Measurements from ENCODE around the gene JAKMIP2. TPM values are rescaled to one million over a fixed set of nuclear protein-coding genes. Genes with fewer than 3 reads are reported as not detected.
"Not testable (repeated sequence)": the region's sequence is repeated elsewhere in the genome, so short reads cannot be mapped to it uniquely, and the experiment has no call there.

The JAKMIP2 gene
- total and polyA plus RNA-seq, 2 donors (not counting 1 experiment from before 2014, with no cell fraction given): 1.3 to 6.5 TPM

DNA sequence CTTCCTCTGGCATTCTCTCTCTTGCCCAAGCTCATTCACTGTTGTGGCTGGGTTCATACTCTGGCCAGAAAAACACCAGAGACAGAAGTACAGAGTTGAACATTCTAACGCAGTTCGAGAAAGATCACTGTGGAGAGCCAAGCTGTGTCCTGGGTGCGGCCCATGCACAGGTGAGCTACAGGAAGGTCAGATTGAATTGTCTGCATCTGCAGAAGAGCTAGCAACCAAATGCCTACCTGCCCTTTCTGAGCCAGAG is 145.9 kb downstream of the JAKMIP2 start:
- no peaks in the 10 kb centered on the region for H3K79me2 ChIP-seq (ENCODE audit: control insufficient read depth, insufficient read depth, low read length)
- no peak overlapping the region for H2AFZ ChIP-seq (ENCODE audit: low read length)
- TF ChIP-seq CTCF (conservative IDR thresholded peaks at IDR 0.05 in 1 of 2, IDR thresholded peaks at IDR 0.05 in 1 of 2; ENCODE audit: low read depth in 1 of 2, low read length in 2 of 2): no peak
- no peak for TF ChIP-seq EZH2 (IDR thresholded peaks at IDR 0.05; ENCODE audit: low read length, missing control alignments)
- H3K27me3 ChIP-seq (ENCODE audit: control insufficient read depth, insufficient read depth, low read length): no peaks in the 10 kb centered on the region
- no peaks in the 10 kb centered on the region for H4K20me1 ChIP-seq (ENCODE audit: control insufficient read depth, extremely low read depth, insufficient read depth, low read length)
- H3K27ac ChIP-seq (ENCODE audit: insufficient read depth, low read length): no peak overlapping the region
- DNase-seq (ENCODE audit: low read depth in 2 of 2): no peak
- H3K4me2 ChIP-seq (ENCODE audit: extremely low read depth, insufficient read depth, low read length): no peak overlapping the region
- no peak overlapping the region for H3K4me3 ChIP-seq (replicated peaks in 1 of 4; ENCODE audit: control extremely low read depth in 1 of 4, insufficient read depth in 1 of 4, low read depth in 3 of 4, low read length in 4 of 4)
- H3K9me3 ChIP-seq (ENCODE audit: control insufficient read depth, insufficient read depth, low read depth, low read length): no peaks in the 10 kb centered on the region
- no peaks in the 10 kb centered on the region for H3K4me1 ChIP-seq (ENCODE audit: control insufficient read depth, extremely low read depth, insufficient read depth, low read length)
- H3K9ac ChIP-seq (ENCODE audit: insufficient read depth, low read length): no peak overlapping the region
- no peaks in the 10 kb centered on the region for H3K36me3 ChIP-seq (ENCODE audit: control insufficient read depth, insufficient read depth, low read length)

DNA sequence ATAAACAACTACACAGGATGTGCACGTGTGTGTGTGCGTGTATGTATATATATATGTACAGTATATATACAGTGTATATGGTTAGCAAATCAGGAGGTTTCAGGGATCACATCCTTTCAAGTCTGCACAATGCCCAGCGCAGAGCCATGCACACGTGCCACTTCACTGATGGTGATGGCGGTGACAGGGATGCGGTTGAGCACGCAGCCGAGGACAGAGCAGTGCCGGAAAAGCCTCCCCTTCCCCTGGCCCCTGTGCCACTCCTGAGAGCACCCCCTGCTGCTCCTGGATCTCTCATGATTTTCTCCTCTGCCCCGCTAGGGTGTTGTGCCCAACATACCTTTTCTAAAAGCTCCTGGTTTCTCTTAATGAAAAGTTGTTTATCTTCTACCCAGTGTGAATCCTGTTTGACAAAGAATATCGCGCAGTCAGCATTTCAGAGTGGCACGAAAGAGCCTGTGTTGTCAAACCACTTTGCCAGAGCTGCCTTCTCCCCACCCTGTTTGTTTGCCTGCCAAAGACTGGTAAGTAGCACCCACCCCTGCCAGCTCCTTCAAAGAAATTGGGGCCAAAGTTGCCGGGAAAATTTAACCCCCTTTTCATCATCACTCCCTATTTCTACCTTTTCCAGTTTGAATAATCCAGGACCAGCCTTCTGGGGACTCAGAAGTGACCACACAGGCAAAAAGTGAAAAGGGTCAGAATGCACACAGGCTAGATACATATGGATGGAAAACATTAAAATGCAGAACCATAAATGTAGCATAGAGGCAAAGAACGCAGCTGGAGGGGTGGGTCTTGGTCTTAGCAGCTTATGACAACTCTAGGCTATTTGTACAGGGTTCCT is 146.4 kb downstream of the JAKMIP2 start:
- no peaks in the 10 kb centered on the region for H3K4me1 ChIP-seq (ENCODE audit: control insufficient read depth, extremely low read depth, insufficient read depth, low read length)
- no peak overlapping the region for H3K9ac ChIP-seq (ENCODE audit: insufficient read depth, low read length)
- no peaks in the 10 kb centered on the region for H3K79me2 ChIP-seq (ENCODE audit: control insufficient read depth, insufficient read depth, low read length)
- H3K27me3 ChIP-seq (ENCODE audit: control insufficient read depth, insufficient read depth, low read length): no peaks in the 10 kb centered on the region
- no peak overlapping the region for H3K4me3 ChIP-seq (replicated peaks in 1 of 4; ENCODE audit: control extremely low read depth in 1 of 4, insufficient read depth in 1 of 4, low read depth in 3 of 4, low read length in 4 of 4)
- no peaks in the 10 kb centered on the region for H4K20me1 ChIP-seq (ENCODE audit: control insufficient read depth, extremely low read depth, insufficient read depth, low read length)
- no peak for TF ChIP-seq EZH2 (IDR thresholded peaks at IDR 0.05; ENCODE audit: low read length, missing control alignments)
- TF ChIP-seq CTCF (conservative IDR thresholded peaks at IDR 0.05 in 1 of 2, IDR thresholded peaks at IDR 0.05 in 1 of 2; ENCODE audit: low read depth in 1 of 2, low read length in 2 of 2): no peak
- DNase-seq (ENCODE audit: low read depth in 2 of 2): no peak
- no peak overlapping the region for H2AFZ ChIP-seq (ENCODE audit: low read length)
- H3K4me2 ChIP-seq (ENCODE audit: extremely low read depth, insufficient read depth, low read length): no peak overlapping the region
- H3K27ac ChIP-seq (ENCODE audit: insufficient read depth, low read length): no peak overlapping the region
- H3K9me3 ChIP-seq (ENCODE audit: control insufficient read depth, insufficient read depth, low read depth, low read length): no peaks in the 10 kb centered on the region
- H3K36me3 ChIP-seq (ENCODE audit: control insufficient read depth, insufficient read depth, low read length): no peaks in the 10 kb centered on the region

DNA sequence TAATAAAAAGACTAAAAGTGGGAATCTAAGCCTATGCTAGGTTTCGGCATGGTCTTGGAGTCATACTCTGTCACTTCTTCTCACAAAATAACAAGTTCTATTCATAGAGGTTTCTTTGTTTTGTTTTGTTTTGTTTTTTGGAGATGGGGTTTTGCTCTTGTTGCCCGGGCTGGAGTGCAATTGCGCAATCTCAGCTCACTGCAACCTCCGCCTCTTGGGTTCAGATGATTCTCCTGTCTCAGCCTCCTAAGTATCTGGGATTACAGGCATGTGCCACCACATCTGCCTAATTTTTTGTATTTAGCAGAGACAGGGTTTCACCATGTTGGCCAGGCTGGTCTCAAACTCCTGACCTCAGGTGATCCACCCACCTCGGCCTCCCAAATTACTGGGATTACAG is 147.1 kb downstream of the JAKMIP2 start:
- not testable (repeated sequence) for H3K4me3 ChIP-seq (replicated peaks in 1 of 4; ENCODE audit: control extremely low read depth in 1 of 4, insufficient read depth in 1 of 4, low read depth in 3 of 4, low read length in 4 of 4); H3K27me3 ChIP-seq (ENCODE audit: control insufficient read depth, insufficient read depth, low read length); H3K4me1 ChIP-seq (ENCODE audit: control insufficient read depth, extremely low read depth, insufficient read depth, low read length); H3K9ac ChIP-seq (ENCODE audit: insufficient read depth, low read length); H3K9me3 ChIP-seq (ENCODE audit: control insufficient read depth, insufficient read depth, low read depth, low read length); H3K79me2 ChIP-seq (ENCODE audit: control insufficient read depth, insufficient read depth, low read length); H2AFZ ChIP-seq (ENCODE audit: low read length); H3K27ac ChIP-seq (ENCODE audit: insufficient read depth, low read length); H3K36me3 ChIP-seq (ENCODE audit: control insufficient read depth, insufficient read depth, low read length); H4K20me1 ChIP-seq (ENCODE audit: control insufficient read depth, extremely low read depth, insufficient read depth, low read length); H3K4me2 ChIP-seq (ENCODE audit: extremely low read depth, insufficient read depth, low read length); DNase-seq (ENCODE audit: low read depth in 2 of 2)
